Loucy (cell line): ENCODE results near the gene FOXK2.

Source experiments
- H2AFZ ChIP-seq: fragments of 200-600 bp; sonication (generic); 2 replicates; pipeline ENCODE4 v1.6.0; 2016; ENCODE audit warnings: antibody characterized with exemption, mild to moderate bottlenecking, low read length, moderate library complexity
- H3F3A ChIP-seq: fragments of 200-600 bp; 2 replicates; pipeline ENCODE4 v1.6.0; 2016; ENCODE audit warnings: antibody characterized with exemption, low read depth, mild to moderate bottlenecking
- H3K27me3 ChIP-seq: fragments of 200-600 bp; sonication (generic); 2 replicates; pipeline ENCODE4 v1.6.1; 2014; ENCODE audit warnings: low read length, mild to moderate bottlenecking; ENCODE audit not compliant: insufficient read depth, poor library complexity, severe bottlenecking
- H3K36me3 ChIP-seq: fragments of 200-600 bp; sonication (generic); 2 replicates; pipeline ENCODE4 v1.6.1; 2016; ENCODE audit warnings: low read length; ENCODE audit not compliant: insufficient read depth
- H3K4me1 ChIP-seq: fragments of 200-600 bp; sonication (generic); 2 replicates; pipeline ENCODE4 v1.5.1; 2014; ENCODE audit warnings: low read length, mild to moderate bottlenecking; ENCODE audit not compliant: insufficient read depth, poor library complexity, severe bottlenecking
- H3K4me2 ChIP-seq: fragments of 200-600 bp; sonication (generic); 2 replicates; pipeline ENCODE4 v1.6.0; 2014; ENCODE audit warnings: antibody characterized with exemption, low read length, low read depth, mild to moderate bottlenecking; ENCODE audit not compliant: poor library complexity, severe bottlenecking
- H3K4me3 ChIP-seq: fragments of 200-600 bp; sonication (generic); 2 replicates; pipeline ENCODE4 v1.5.1; 2014; ENCODE audit warnings: low read length, mild to moderate bottlenecking, mixed read lengths; ENCODE audit not compliant: poor library complexity, severe bottlenecking
- H3K79me2 ChIP-seq: fragments of 200-600 bp; sonication (generic); 2 replicates; pipeline ENCODE4 v1.6.1; 2014; ENCODE audit warnings: low read length; ENCODE audit not compliant: insufficient read depth
- H3K9ac ChIP-seq: fragments of 200-600 bp; sonication (generic); 2 replicates; pipeline ENCODE4 v1.6.0; 2014; ENCODE audit warnings: mild to moderate bottlenecking, low read depth, low read length, moderate library complexity; ENCODE audit not compliant: poor library complexity, severe bottlenecking
- H3K9me2 ChIP-seq: fragments of 200-600 bp; sonication (generic); replicated peaks from 2 replicates; pipeline ENCODE4 v1.6.1; 2016; ENCODE audit warnings: low read depth, low read length, mixed read lengths
- H3K9me3 ChIP-seq: fragments of 200-600 bp; sonication (generic); 2 replicates; pipeline ENCODE4 v1.6.1; 2014; ENCODE audit warnings: mild to moderate bottlenecking, antibody characterized with exemption, low read length, low read depth; ENCODE audit not compliant: insufficient read depth
- H4K20me1 ChIP-seq: fragments of 200-600 bp; sonication (generic); 2 replicates; pipeline ENCODE4 v1.6.0; 2014; ENCODE audit warnings: antibody characterized with exemption, low read length, mild to moderate bottlenecking; ENCODE audit not compliant: insufficient read depth, poor library complexity, severe bottlenecking
- CTCF ChIP-seq: fragments of 200-600 bp; sonication (generic); conservative IDR thresholded peaks from 2 replicates; pipeline ENCODE4 v1.5.1; 2014; ENCODE audit warnings: mild to moderate bottlenecking, antibody characterized with exemption, low read length
- EZH2phosphoT487 ChIP-seq: fragments of 200-600 bp; IDR thresholded peaks from 2 replicates; pipeline ENCODE4 v1.6.1; 2018; ENCODE audit warnings: antibody characterized with exemption, mild to moderate bottlenecking, moderate library complexity, borderline replicate concordance

FOXK2 gene

GRCh38 chr17:82650723-82651122, 131.2 kb downstream of the FOXK2 start:
- no peak for TF ChIP-seq EZH2phosphoT487
- no peak for TF ChIP-seq CTCF
- Histone ChIP-seq H3K9me3 (no peaks in the 10 kb centered on the region), H3K4me3 (no peak overlapping the region), H3K79me2 (peaks cover 24% of the 10 kb centered on the region), H2AFZ (no peak overlapping the region), H3K4me1 (peaks cover 18% of the 10 kb centered on the region), H3K27me3 (peaks cover 6% of the 10 kb centered on the region), H3K9ac (no peak overlapping the region), H4K20me1 (peaks cover 25% of the 10 kb centered on the region), H3K4me2 (no peak overlapping the region), H3K9me2 (no peaks in the 10 kb centered on the region), H3F3A (0 out of 2 replicates have a peak, but pooled peaks cover 3% of the 10 kb centered on the region), H3K36me3 (no peaks in the 10 kb centered on the region)

- no peaks in the 10 kb centered on the region for H3K36me3 ChIP-seq
- no peaks in the 10 kb centered on the region for H3K9me2 ChIP-seq
- no peaks in the 10 kb centered on the region for H3F3A ChIP-seq
- H3K4me3 ChIP-seq, result no peak overlapping the region
- H3K9me3 ChIP-seq, result no peaks in the 10 kb centered on the region
- H3K4me1 ChIP-seq, result peaks cover 6% of the 10 kb centered on the region
- H4K20me1 ChIP-seq, result no peaks in the 10 kb centered on the region
- no peak overlapping the region for H3K4me2 ChIP-seq
- no peak for TF ChIP-seq CTCF
- TF ChIP-seq EZH2phosphoT487, result no peak
- H3K27me3 ChIP-seq, result no peaks in the 10 kb centered on the region
- no peak overlapping the region for H3K9ac ChIP-seq
- H2AFZ ChIP-seq, result no peak overlapping the region
- H3K79me2 ChIP-seq, result no peaks in the 10 kb centered on the region
These were observed 134.4 kb downstream of the FOXK2 start for GRCh38 chr17:82653651-82654528.
